Measurements from ENCODE around the gene DENND2D. TPM values are rescaled to one million over a fixed set of nuclear protein-coding genes. Genes with fewer than 3 reads are reported as not detected.
A peak's percentile ranks its signal among the peaks of the same experiment; 100 is the strongest.

DENND2D gene
- total RNA-seq = 10 to 100 TPM; 27.7 to 70.8 (median 34.4) TPM

- no peaks in the 10 kb centered on the region for H3K9me3 ChIP-seq
- peak within 1 kb of the TSS; percentile 86 to 96 for H3K27ac ChIP-seq
- DNase-seq (ENCODE audit: low spot score in 2 of 2) = peak; percentile 72 to 79
- peak within 1 kb of the TSS; percentile 27 to 40 (median 36) for H3K4me3 ChIP-seq
- H3K27me3 ChIP-seq = no peaks in the 10 kb centered on the region
- intact Hi-C loops (cut with DNase I; ENCODE audit: low total_unique reads) = no loop called here
- H3K36me3 ChIP-seq = no peaks in the 10 kb centered on the region
- peaks cover 6 to 11% of the 10 kb centered on the region in 2 donors for H3K4me1 ChIP-seq
- no peak for TF ChIP-seq POLR2AphosphoS5 (IDR thresholded peaks at IDR 0.05)
- TF ChIP-seq CTCF (IDR thresholded peaks at IDR 0.05) = no peak
- TF ChIP-seq POLR2A (IDR thresholded peaks at IDR 0.05) = no peak
Measured at GRCh38 chr1:111199881-111200801, at the start of gene DENND2D. TSS of gene DENND2D (minus strand) at chr1:111200646. CDS start at chr1:111200459, 187 bp downstream.

DNA sequence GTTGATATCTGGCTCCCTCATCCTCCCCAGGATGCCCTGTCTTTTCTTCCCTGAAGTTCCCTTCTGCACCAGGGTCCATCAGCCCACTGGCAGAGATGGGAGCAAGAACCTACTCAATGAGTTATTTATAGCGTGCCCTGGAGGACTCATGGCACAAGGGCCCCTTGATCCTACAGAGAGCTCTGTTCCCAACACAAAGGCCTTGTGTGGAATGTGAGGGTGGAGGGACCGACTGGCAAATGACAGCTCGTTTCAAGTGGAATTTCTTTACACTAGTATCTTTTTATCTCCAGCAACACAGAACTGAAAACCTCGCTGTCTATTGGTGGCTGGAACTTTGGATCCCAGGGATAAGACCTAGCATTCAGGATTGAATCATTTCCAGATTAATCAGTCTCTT is 49.5 kb upstream of the DENND2D start:
- Histone ChIP-seq H3K4me1 (no peaks in the 10 kb centered on the region), H3K27ac (no peak overlapping the region), H3K36me3 (no peaks in the 10 kb centered on the region), H3K4me3 (no peak overlapping the region), H3K9me3 (no peaks in the 10 kb centered on the region), H3K27me3 (no peaks in the 10 kb centered on the region)
- intact Hi-C loops (cut with DNase I; ENCODE audit: low total_unique reads) = loop anchor here (1.0 kb wide), 1 partner anchor 35 kb away; no protein-coding TSS in a partner anchor
- TF ChIP-seq CTCF (IDR thresholded peaks at IDR 0.05) (no peak), POLR2AphosphoS5 (IDR thresholded peaks at IDR 0.05) (no peak), POLR2A (IDR thresholded peaks at IDR 0.05) (no peak)
- DNase-seq (ENCODE audit: low spot score in 2 of 2) = no peak

DNA sequence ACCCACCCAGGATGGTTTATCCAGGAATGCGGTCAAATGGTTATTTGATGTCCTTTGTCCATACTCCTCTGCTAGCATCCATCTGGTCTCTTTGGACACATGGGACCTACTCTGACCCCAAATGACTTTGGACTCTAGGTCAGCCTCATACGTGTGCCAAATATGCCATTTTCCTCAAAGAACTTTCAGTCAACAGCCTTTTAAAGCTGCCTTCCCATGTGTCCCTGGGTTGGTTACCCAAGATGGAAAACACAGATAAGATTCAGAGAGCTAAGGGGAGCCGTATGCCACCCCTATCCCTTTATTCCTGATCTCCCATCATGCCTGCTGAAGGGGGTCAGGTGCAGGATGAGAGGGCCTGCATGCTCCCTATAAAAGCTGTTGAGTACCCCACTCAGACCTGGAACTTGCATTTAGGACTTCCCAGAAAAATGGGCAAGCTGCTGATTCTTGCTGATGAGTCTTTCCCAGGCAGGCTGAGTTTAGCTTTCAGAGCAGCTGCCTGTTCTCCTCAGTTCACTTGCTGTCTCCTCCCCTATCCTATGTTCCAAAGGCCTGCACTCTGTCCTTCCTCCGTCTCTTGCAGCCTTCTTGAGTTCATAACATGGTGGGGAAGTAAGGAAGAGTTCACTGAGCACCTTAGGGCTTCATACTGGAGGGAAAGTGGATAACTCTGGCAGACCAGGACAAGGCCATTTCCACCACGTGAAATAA is 46.8 kb upstream of the DENND2D start:
- no peaks in the 10 kb centered on the region for H3K36me3 ChIP-seq
- H3K9me3 ChIP-seq = no peaks in the 10 kb centered on the region
- H3K27ac ChIP-seq = no peak overlapping the region
- H3K27me3 ChIP-seq = no peaks in the 10 kb centered on the region
- DNase-seq (ENCODE audit: low spot score in 2 of 2) = no peak
- intact Hi-C loops (cut with DNase I; ENCODE audit: low total_unique reads) = no loop called here
- TF ChIP-seq POLR2AphosphoS5 (IDR thresholded peaks at IDR 0.05) = no peak
- no peak for TF ChIP-seq CTCF (IDR thresholded peaks at IDR 0.05)
- no peak for TF ChIP-seq POLR2A (IDR thresholded peaks at IDR 0.05)
- no peak overlapping the region for H3K4me3 ChIP-seq
- no peaks in the 10 kb centered on the region for H3K4me1 ChIP-seq

GRCh38 chr1:111242805-111243523 is 42.5 kb upstream of the DENND2D start:
- Histone ChIP-seq H3K36me3 (no peaks in the 10 kb centered on the region), H3K4me3 (no peak overlapping the region), H3K4me1 (no peaks in the 10 kb centered on the region), H3K27ac (peak overlapping the region in 1 of 2 donors; percentile 21), H3K9me3 (no peaks in the 10 kb centered on the region), H3K27me3 (no peaks in the 10 kb centered on the region)
- TF ChIP-seq CTCF (IDR thresholded peaks at IDR 0.05) = no peak
- TF ChIP-seq POLR2AphosphoS5 (IDR thresholded peaks at IDR 0.05) = no peak
- TF ChIP-seq POLR2A (IDR thresholded peaks at IDR 0.05) = no peak
- intact Hi-C loops (cut with DNase I; ENCODE audit: low total_unique reads) = no loop called here
- no peak for DNase-seq (ENCODE audit: low spot score in 2 of 2)

All from breast epithelium (tissue), 4 donors.